ENCODE data around the gene CACNA1E.

CACNA1E gene

GRCh38 chr1:181568736-181569135 lies 85.4 kb downstream of the CACNA1E start:
- no peak overlapping the region for H3K4me2 ChIP-seq (ENCODE audit: low read depth, low read length, poor library complexity, severe bottlenecking)
- no peaks in the 10 kb centered on the region for H3K27me3 ChIP-seq (ENCODE audit: insufficient read depth, low read length, poor library complexity, severe bottlenecking)
- no peaks in the 10 kb centered on the region for H4K20me1 ChIP-seq (ENCODE audit: insufficient read depth, low read length, poor library complexity, severe bottlenecking)
- no peaks in the 10 kb centered on the region for H3K36me3 ChIP-seq (ENCODE audit: insufficient read depth, low read length)
- H3F3A ChIP-seq (ENCODE audit: low read depth) = no peaks in the 10 kb centered on the region
- H3K9me2 ChIP-seq (replicated peaks; ENCODE audit: low read depth, low read length) = no peaks in the 10 kb centered on the region
- H3K4me1 ChIP-seq (ENCODE audit: insufficient read depth, low read length, poor library complexity, severe bottlenecking) = no peaks in the 10 kb centered on the region
- no peak overlapping the region for H3K9ac ChIP-seq (ENCODE audit: low read depth, low read length, poor library complexity, severe bottlenecking)
- TF ChIP-seq EZH2phosphoT487 (IDR thresholded peaks at IDR 0.05; ENCODE audit: borderline replicate concordance) = no peak
- TF ChIP-seq, protein P1, sequence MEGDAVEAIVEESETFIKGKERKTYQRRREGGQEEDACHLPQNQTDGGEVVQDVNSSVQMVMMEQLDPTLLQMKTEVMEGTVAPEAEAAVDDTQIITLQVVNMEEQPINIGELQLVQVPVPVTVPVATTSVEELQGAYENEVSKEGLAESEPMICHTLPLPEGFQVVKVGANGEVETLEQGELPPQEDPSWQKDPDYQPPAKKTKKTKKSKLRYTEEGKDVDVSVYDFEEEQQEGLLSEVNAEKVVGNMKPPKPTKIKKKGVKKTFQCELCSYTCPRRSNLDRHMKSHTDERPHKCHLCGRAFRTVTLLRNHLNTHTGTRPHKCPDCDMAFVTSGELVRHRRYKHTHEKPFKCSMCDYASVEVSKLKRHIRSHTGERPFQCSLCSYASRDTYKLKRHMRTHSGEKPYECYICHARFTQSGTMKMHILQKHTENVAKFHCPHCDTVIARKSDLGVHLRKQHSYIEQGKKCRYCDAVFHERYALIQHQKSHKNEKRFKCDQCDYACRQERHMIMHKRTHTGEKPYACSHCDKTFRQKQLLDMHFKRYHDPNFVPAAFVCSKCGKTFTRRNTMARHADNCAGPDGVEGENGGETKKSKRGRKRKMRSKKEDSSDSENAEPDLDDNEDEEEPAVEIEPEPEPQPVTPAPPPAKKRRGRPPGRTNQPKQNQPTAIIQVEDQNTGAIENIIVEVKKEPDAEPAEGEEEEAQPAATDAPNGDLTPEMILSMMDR (conservative IDR thresholded peaks at IDR 0.05; ENCODE audit: low read length) = no peak
- H3K4me3 ChIP-seq (ENCODE audit: low read length, poor library complexity, severe bottlenecking) = no peak overlapping the region
- H2AFZ ChIP-seq (ENCODE audit: low read length) = no peak overlapping the region
- H3K79me2 ChIP-seq (ENCODE audit: insufficient read depth, low read length) = no peaks in the 10 kb centered on the region
- no peaks in the 10 kb centered on the region for H3K9me3 ChIP-seq (ENCODE audit: insufficient read depth, low read depth, low read length)

GRCh38 chr1:181577475-181577874 lies 94.2 kb downstream of the CACNA1E start:
- Histone ChIP-seq H3K9me3 (ENCODE audit: insufficient read depth, low read depth, low read length) (no peaks in the 10 kb centered on the region), H3K79me2 (ENCODE audit: insufficient read depth, low read length) (no peaks in the 10 kb centered on the region), H4K20me1 (ENCODE audit: insufficient read depth, low read length, poor library complexity, severe bottlenecking) (no peaks in the 10 kb centered on the region), H3K36me3 (ENCODE audit: insufficient read depth, low read length) (no peaks in the 10 kb centered on the region), H3K9me2 (replicated peaks; ENCODE audit: low read depth, low read length) (no peaks in the 10 kb centered on the region), H3F3A (ENCODE audit: low read depth) (no peaks in the 10 kb centered on the region), H2AFZ (ENCODE audit: low read length) (no peak overlapping the region), H3K9ac (ENCODE audit: low read depth, low read length, poor library complexity, severe bottlenecking) (no peak overlapping the region), H3K27me3 (ENCODE audit: insufficient read depth, low read length, poor library complexity, severe bottlenecking) (no peaks in the 10 kb centered on the region), H3K4me3 (ENCODE audit: low read length, poor library complexity, severe bottlenecking) (no peak overlapping the region), H3K4me2 (ENCODE audit: low read depth, low read length, poor library complexity, severe bottlenecking) (no peak overlapping the region), H3K4me1 (ENCODE audit: insufficient read depth, low read length, poor library complexity, severe bottlenecking) (no peaks in the 10 kb centered on the region)
- TF ChIP-seq, protein P1 (conservative IDR thresholded peaks at IDR 0.05; ENCODE audit: low read length) = no peak
- TF ChIP-seq EZH2phosphoT487 (IDR thresholded peaks at IDR 0.05; ENCODE audit: borderline replicate concordance) = no peak

GRCh38 chr1:181583598-181583997 lies 100.3 kb downstream of the CACNA1E start:
- Histone ChIP-seq H3K9me3 (ENCODE audit: insufficient read depth, low read depth, low read length) (no peaks in the 10 kb centered on the region), H2AFZ (ENCODE audit: low read length) (no peak overlapping the region), H3K36me3 (ENCODE audit: insufficient read depth, low read length) (no peaks in the 10 kb centered on the region), H3K79me2 (ENCODE audit: insufficient read depth, low read length) (no peaks in the 10 kb centered on the region), H4K20me1 (ENCODE audit: insufficient read depth, low read length, poor library complexity, severe bottlenecking) (no peaks in the 10 kb centered on the region), H3K4me2 (ENCODE audit: low read depth, low read length, poor library complexity, severe bottlenecking) (no peak overlapping the region), H3K9me2 (replicated peaks; ENCODE audit: low read depth, low read length) (no peaks in the 10 kb centered on the region), H3K4me3 (ENCODE audit: low read length, poor library complexity, severe bottlenecking) (no peak overlapping the region), H3K4me1 (ENCODE audit: insufficient read depth, low read length, poor library complexity, severe bottlenecking) (no peaks in the 10 kb centered on the region), H3K27me3 (ENCODE audit: insufficient read depth, low read length, poor library complexity, severe bottlenecking) (no peaks in the 10 kb centered on the region), H3F3A (ENCODE audit: low read depth) (no peaks in the 10 kb centered on the region), H3K9ac (ENCODE audit: low read depth, low read length, poor library complexity, severe bottlenecking) (no peak overlapping the region)
- TF ChIP-seq, protein P1 (conservative IDR thresholded peaks at IDR 0.05; ENCODE audit: low read length) = no peak
- no peak for TF ChIP-seq EZH2phosphoT487 (IDR thresholded peaks at IDR 0.05; ENCODE audit: borderline replicate concordance)

Measured in Loucy (cell line).